ENCODE data around the gene SMARCA4. TPM values are rescaled to one million over a fixed set of nuclear protein-coding genes. Genes with fewer than 3 reads are reported as not detected.

The SMARCA4 gene
- total RNA-seq, 1 experiment from 2014 or later, result 36.2 TPM

GRCh38 chr19:10985502-10985901 lies 24.7 kb downstream of the SMARCA4 start:
- Histone ChIP-seq H3K36me3 (ENCODE audit: control insufficient read depth, insufficient read depth, low read length) (no peaks in the 10 kb centered on the region), H3K4me1 (ENCODE audit: control insufficient read depth, insufficient read depth, low read length) (no peaks in the 10 kb centered on the region), H3K27ac (ENCODE audit: low read length) (no peak overlapping the region), H3K4me3 (ENCODE audit: low read depth in 2 of 2, low read length in 2 of 2) (no peak overlapping the region), H3K27me3 (ENCODE audit: control insufficient read depth, insufficient read depth, low read length) (no peaks in the 10 kb centered on the region), H3K9me3 (ENCODE audit: control insufficient read depth, insufficient read depth, low read depth, low read length) (no peaks in the 10 kb centered on the region)
- ATAC-seq (no peak), DNase-seq (ENCODE audit: low read depth, low spot score) (no peak)
- POLR2A ChIA-PET, result no interaction called here
- intact Hi-C loops (cut with micrococcal nuclease; ENCODE audit: unreplicated experiment), result no loop called here
- no TSS peak for BruUV-seq (replicated peaks)
- CTCF ChIA-PET, result no interaction called here
- in situ Hi-C loops (cut with HindIII; ENCODE audit: low pct_unique_long_range_greater_than_20kb, low sequenced_read_pairs), result no loop called here
- TF ChIP-seq POLR2AphosphoS5 (IDR thresholded peaks at IDR 0.05; ENCODE audit: low read depth, low read length) (no peak), REST (IDR thresholded peaks at IDR 0.05; ENCODE audit: insufficient read depth in 1 of 2, low read depth in 2 of 2, low read length in 1 of 2) (no peak), SIN3A (IDR thresholded peaks at IDR 0.05; ENCODE audit: borderline replicate concordance, insufficient read depth, low read depth, low read length) (no peak), CTCF (IDR thresholded peaks at IDR 0.05) (no peak), TCF7L2 (IDR thresholded peaks at IDR 0.05; ENCODE audit: low read depth, low read length) (no peak)

- ChIA-PET POLR2A (no interaction called here), CTCF (interaction anchor here (1.0 kb wide), 1 partner anchor 45 kb away, joined by 10 read pairs; no protein-coding TSS in a partner anchor)
- no peaks in the 10 kb centered on the region for H3K36me3 ChIP-seq (ENCODE audit: control insufficient read depth, insufficient read depth, low read length)
- H3K4me3 ChIP-seq (ENCODE audit: low read depth in 2 of 2, low read length in 2 of 2), result no peak overlapping the region
- no TSS peak for BruUV-seq (replicated peaks)
- no peak for ATAC-seq
- no peak overlapping the region for H3K27ac ChIP-seq (ENCODE audit: low read length)
- no peaks in the 10 kb centered on the region for H3K4me1 ChIP-seq (ENCODE audit: control insufficient read depth, insufficient read depth, low read length)
- in situ Hi-C loops (cut with HindIII; ENCODE audit: low pct_unique_long_range_greater_than_20kb, low sequenced_read_pairs), result no loop called here
- TF ChIP-seq CTCF (IDR thresholded peaks at IDR 0.05), result no peak
- TF ChIP-seq POLR2AphosphoS5 (IDR thresholded peaks at IDR 0.05; ENCODE audit: low read depth, low read length), result no peak
- no peak for TF ChIP-seq REST (IDR thresholded peaks at IDR 0.05; ENCODE audit: insufficient read depth in 1 of 2, low read depth in 2 of 2, low read length in 1 of 2)
- TF ChIP-seq TCF7L2 (IDR thresholded peaks at IDR 0.05; ENCODE audit: low read depth, low read length), result no peak
- no peak for TF ChIP-seq SIN3A (IDR thresholded peaks at IDR 0.05; ENCODE audit: borderline replicate concordance, insufficient read depth, low read depth, low read length)
- DNase-seq (ENCODE audit: low read depth, low spot score), result no peak
- no peaks in the 10 kb centered on the region for H3K27me3 ChIP-seq (ENCODE audit: control insufficient read depth, insufficient read depth, low read length)
- no peaks in the 10 kb centered on the region for H3K9me3 ChIP-seq (ENCODE audit: control insufficient read depth, insufficient read depth, low read depth, low read length)
- intact Hi-C loops (cut with micrococcal nuclease; ENCODE audit: unreplicated experiment), result no loop called here
Measured at GRCh38 chr19:10986301-10987127, 25.7 kb downstream of the SMARCA4 start.

Measured in Panc1 (cell line).